Measurements from ENCODE around the gene KPNA2. TPM values are rescaled to one million over a fixed set of nuclear protein-coding genes. Genes with fewer than 3 reads are reported as not detected.

Gene KPNA2
- polyA plus RNA-seq, 2 donors: 16.1 to 49.4 TPM

DNA sequence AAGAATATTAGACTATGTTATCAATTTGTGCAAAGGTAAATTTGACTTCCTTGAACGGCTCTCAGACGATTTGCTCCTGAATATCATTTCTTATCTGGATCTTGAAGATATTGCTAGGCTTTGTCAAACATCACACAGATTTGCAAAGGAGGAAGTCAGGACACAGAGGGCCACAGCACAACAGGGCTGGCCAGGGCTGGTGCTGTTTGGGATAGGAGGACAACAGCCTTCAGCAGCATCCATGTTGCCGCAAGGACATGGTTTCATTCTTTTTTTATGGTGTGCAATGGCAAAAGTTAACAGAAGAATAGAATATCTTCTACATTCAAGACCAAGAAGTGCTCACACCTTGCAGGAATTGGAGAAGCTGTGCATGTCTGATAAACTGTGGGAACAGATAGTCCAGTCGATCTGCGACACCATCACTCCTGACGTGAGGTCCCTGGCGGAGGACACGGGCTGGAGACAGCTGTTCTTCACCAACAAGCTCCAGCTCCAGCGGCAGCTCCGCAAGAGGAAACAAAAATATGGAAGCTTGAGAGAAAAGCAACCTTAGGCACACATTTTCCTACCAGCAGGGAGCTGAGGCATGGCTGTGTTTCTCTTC, 59.8 kb downstream of the KPNA2 start:
- Histone ChIP-seq H3K27me3 (ENCODE audit: control insufficient read depth in 1 of 2, insufficient read depth in 2 of 2, low read length in 2 of 2) (no peaks in the 10 kb centered on the region), H3K4me1 (ENCODE audit: control insufficient read depth in 2 of 2, insufficient read depth in 2 of 2, low read length in 1 of 2) (no peaks in the 10 kb centered on the region), H3K27ac (ENCODE audit: low read depth in 2 of 2, low read length in 1 of 2) (no peak overlapping the region), H3K9me3 (ENCODE audit: control insufficient read depth in 2 of 2, insufficient read depth in 1 of 2, low read depth in 1 of 2, low read length in 1 of 2) (no peaks in the 10 kb centered on the region), H3K4me3 (ENCODE audit: low read depth in 1 of 2, low read length in 2 of 2) (no peak overlapping the region), H3K36me3 (ENCODE audit: control insufficient read depth in 2 of 2, insufficient read depth in 2 of 2, low read length in 1 of 2) (no peaks in the 10 kb centered on the region)
- 83 to 92% methylated on average over 10 of the region's 10 CpGs for WGBS, 2 donors

DNA sequence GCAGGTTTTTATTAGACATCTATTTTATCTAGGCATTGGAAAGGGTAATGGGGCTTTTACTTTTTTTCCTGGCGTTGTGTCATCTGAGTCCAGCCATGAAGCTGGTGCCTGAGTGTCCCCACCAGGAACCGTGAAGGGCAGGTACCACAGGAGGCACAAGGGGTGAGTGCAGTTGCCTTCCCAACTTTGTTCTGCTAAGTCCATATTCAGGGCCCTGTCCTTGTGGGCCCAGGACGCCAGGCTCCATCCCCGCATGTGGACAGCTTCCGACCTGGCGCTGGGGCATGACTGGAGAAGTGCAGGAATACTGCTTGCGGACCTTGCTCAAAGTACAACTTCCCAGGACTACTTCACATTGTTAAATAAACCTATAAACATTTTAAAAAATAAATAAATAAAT, 60.6 kb downstream of the KPNA2 start:
- Histone ChIP-seq H3K9me3 (ENCODE audit: control insufficient read depth in 2 of 2, insufficient read depth in 1 of 2, low read depth in 1 of 2, low read length in 1 of 2) (no peaks in the 10 kb centered on the region), H3K4me3 (ENCODE audit: low read depth in 1 of 2, low read length in 2 of 2) (no peak overlapping the region), H3K27ac (ENCODE audit: low read depth in 2 of 2, low read length in 1 of 2) (no peak overlapping the region), H3K27me3 (ENCODE audit: control insufficient read depth in 1 of 2, insufficient read depth in 2 of 2, low read length in 2 of 2) (no peaks in the 10 kb centered on the region), H3K36me3 (ENCODE audit: control insufficient read depth in 2 of 2, insufficient read depth in 2 of 2, low read length in 1 of 2) (no peaks in the 10 kb centered on the region), H3K4me1 (ENCODE audit: control insufficient read depth in 2 of 2, insufficient read depth in 2 of 2, low read length in 1 of 2) (no peaks in the 10 kb centered on the region)
- WGBS, 2 donors: 97 to 98% methylated on average over 7 of the region's 7 CpGs

Other genes with a start within 250 kb of the KPNA2 start
- 10 to 100 TPM; 14.5 to 17.8 TPM for gene BPTF, start 210.2 kb upstream of the KPNA2 start, polyA plus RNA-seq
- 1 to 10 TPM; 7.5 to 8.6 TPM for gene C17orf58, start 39.3 kb upstream of the KPNA2 start, polyA plus RNA-seq
- gene AMZ2, start 212.3 kb downstream of the KPNA2 start, polyA plus RNA-seq: 10 to 100 TPM; 32.2 to 37.7 TPM

All from esophagus (tissue), 2 donors.